ENCODE data around the gene KIF19. TPM values are rescaled to one million over a fixed set of nuclear protein-coding genes. Genes with fewer than 3 reads are reported as not detected.

Gene KIF19
- total and polyA plus RNA-seq, 2 of the 4 experiments (the other 2 are of a cell fraction): not detected

DNA sequence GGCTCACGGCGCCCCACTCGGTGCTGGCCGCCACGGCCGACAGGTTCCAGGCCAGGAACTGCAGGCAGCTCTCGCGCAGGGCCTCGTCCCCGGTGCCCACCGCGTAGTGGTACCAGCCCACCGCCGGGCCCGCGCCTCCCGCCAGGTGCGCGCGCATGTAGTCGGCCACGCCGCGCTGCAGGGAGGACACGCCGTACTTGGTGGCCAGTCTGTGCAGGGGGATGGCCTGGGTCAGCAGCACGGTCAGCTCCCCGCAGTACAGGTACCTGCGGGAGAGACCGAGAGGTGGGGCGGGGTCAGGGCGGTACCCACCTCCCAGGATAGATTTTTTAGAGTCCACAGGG is 31.4 kb downstream of the KIF19 start:
- H4K8ac ChIP-seq (ENCODE audit: low read depth in 2 of 2, low read length in 2 of 2): no peak overlapping the region
- no peaks in the 10 kb centered on the region for H3K9me3 ChIP-seq (ENCODE audit: control insufficient read depth, insufficient read depth, low read length)
- no peak overlapping the region for H3K23ac ChIP-seq (ENCODE audit: low read depth, low read length)
- no peak overlapping the region for H2AK5ac ChIP-seq (ENCODE audit: low read depth, low read length)
- no peaks in the 10 kb centered on the region for H3K9me1 ChIP-seq (ENCODE audit: insufficient read depth, low read length)
- H3K18ac ChIP-seq (ENCODE audit: low read depth, low read length): no peak overlapping the region
- H3K79me1 ChIP-seq (ENCODE audit: low read depth in 1 of 2, low read length in 2 of 2): no peaks in the 10 kb centered on the region
- H3K27ac ChIP-seq (ENCODE audit: insufficient read depth, low read length): no peak overlapping the region
- ChIA-PET CTCF (no interaction called here), POLR2A (ENCODE audit: unreplicated experiment) (no interaction called here)
- no peak overlapping the region for H2AK9ac ChIP-seq (replicated peaks; ENCODE audit: low read depth, low read length, poor library complexity)
- H3K4me3 ChIP-seq (ENCODE audit: insufficient read depth, low read depth, low read length): no peak overlapping the region
- H2BK15ac ChIP-seq (ENCODE audit: low read depth, low read length): no peak overlapping the region
- H4K20me1 ChIP-seq (ENCODE audit: insufficient read depth, low read length): no peaks in the 10 kb centered on the region
- no TSS peak for BruUV-seq (replicated peaks)
- H2BK120ac ChIP-seq (ENCODE audit: low read depth, low read length): no peak overlapping the region
- no peak overlapping the region for H4K5ac ChIP-seq (ENCODE audit: low read depth, low read length)
- 9% methylated on average over 15 of the region's 32 CpGs; no CpG with 5 or more reads in 1 of the 2 experiments for WGBS, 2 experiments (ENCODE audit: extremely low coverage in 2 of 2, insufficient read length in 1 of 2)
- dilution Hi-C loops (cut with HindIII; ENCODE audit: low sequenced_read_pairs, unreplicated experiment): no loop called here
- H3K56ac ChIP-seq (ENCODE audit: extremely low read depth, insufficient read depth, low read length): no peak overlapping the region
- no peak overlapping the region for H3K14ac ChIP-seq (replicated peaks; ENCODE audit: low read depth, low read length)
- no peaks in the 10 kb centered on the region for H3K4me1 ChIP-seq (ENCODE audit: control insufficient read depth, insufficient read depth, low read length)
- H2BK5ac ChIP-seq (ENCODE audit: low read depth, low read length, poor library complexity, severe bottlenecking): no peak overlapping the region
- no peak overlapping the region for H2BK20ac ChIP-seq (ENCODE audit: low read depth, low read length)
- no peak for TF ChIP-seq FOS (IDR thresholded peaks at IDR 0.05; ENCODE audit: low read depth, low read length)
- no peak for TF ChIP-seq MAZ (IDR thresholded peaks at IDR 0.05; ENCODE audit: borderline replicate concordance, low read depth, low read length)
- TF ChIP-seq, protein P1, sequence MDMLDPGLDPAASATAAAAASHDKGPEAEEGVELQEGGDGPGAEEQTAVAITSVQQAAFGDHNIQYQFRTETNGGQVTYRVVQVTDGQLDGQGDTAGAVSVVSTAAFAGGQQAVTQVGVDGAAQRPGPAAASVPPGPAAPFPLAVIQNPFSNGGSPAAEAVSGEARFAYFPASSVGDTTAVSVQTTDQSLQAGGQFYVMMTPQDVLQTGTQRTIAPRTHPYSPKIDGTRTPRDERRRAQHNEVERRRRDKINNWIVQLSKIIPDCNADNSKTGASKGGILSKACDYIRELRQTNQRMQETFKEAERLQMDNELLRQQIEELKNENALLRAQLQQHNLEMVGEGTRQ (IDR thresholded peaks at IDR 0.05; ENCODE audit: low read depth, low read length): no peak
- no peak for TF ChIP-seq CHD1 (IDR thresholded peaks at IDR 0.05; ENCODE audit: low read depth, low read length)
- no peak for TF ChIP-seq MAFK (IDR thresholded peaks at IDR 0.05; ENCODE audit: low read depth, low read length)
- no peak for TF ChIP-seq SMC3 (IDR thresholded peaks at IDR 0.05; ENCODE audit: low read depth, low read length)
- no peak for TF ChIP-seq CEBPB (IDR thresholded peaks at IDR 0.05; ENCODE audit: low read depth, low read length)
- TF ChIP-seq, protein P2, sequence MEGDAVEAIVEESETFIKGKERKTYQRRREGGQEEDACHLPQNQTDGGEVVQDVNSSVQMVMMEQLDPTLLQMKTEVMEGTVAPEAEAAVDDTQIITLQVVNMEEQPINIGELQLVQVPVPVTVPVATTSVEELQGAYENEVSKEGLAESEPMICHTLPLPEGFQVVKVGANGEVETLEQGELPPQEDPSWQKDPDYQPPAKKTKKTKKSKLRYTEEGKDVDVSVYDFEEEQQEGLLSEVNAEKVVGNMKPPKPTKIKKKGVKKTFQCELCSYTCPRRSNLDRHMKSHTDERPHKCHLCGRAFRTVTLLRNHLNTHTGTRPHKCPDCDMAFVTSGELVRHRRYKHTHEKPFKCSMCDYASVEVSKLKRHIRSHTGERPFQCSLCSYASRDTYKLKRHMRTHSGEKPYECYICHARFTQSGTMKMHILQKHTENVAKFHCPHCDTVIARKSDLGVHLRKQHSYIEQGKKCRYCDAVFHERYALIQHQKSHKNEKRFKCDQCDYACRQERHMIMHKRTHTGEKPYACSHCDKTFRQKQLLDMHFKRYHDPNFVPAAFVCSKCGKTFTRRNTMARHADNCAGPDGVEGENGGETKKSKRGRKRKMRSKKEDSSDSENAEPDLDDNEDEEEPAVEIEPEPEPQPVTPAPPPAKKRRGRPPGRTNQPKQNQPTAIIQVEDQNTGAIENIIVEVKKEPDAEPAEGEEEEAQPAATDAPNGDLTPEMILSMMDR (conservative IDR thresholded peaks at IDR 0.05; ENCODE audit: low read depth, low read length): no peak
- TF ChIP-seq NFE2L2 (IDR thresholded peaks at IDR 0.05; ENCODE audit: low read depth, low read length): no peak
- TF ChIP-seq BHLHE40 (IDR thresholded peaks at IDR 0.05; ENCODE audit: low read depth, low read length): no peak
- no peak for TF ChIP-seq RCOR1 (IDR thresholded peaks at IDR 0.05; ENCODE audit: insufficient replicate concordance, low read length)
- TF ChIP-seq MXI1 (IDR thresholded peaks at IDR 0.05; ENCODE audit: borderline replicate concordance, low read depth, low read length): no peak
- no peak for TF ChIP-seq POLR2A (IDR thresholded peaks at IDR 0.05; ENCODE audit: low read depth, low read length)
- no peak for TF ChIP-seq RAD21 (IDR thresholded peaks at IDR 0.05; ENCODE audit: low read length)
- no peak for TF ChIP-seq RFX5 (IDR thresholded peaks at IDR 0.05; ENCODE audit: low read depth, low read length)
- TF ChIP-seq, protein P3, sequence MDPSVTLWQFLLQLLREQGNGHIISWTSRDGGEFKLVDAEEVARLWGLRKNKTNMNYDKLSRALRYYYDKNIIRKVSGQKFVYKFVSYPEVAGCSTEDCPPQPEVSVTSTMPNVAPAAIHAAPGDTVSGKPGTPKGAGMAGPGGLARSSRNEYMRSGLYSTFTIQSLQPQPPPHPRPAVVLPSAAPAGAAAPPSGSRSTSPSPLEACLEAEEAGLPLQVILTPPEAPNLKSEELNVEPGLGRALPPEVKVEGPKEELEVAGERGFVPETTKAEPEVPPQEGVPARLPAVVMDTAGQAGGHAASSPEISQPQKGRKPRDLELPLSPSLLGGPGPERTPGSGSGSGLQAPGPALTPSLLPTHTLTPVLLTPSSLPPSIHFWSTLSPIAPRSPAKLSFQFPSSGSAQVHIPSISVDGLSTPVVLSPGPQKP (IDR thresholded peaks at IDR 0.05; ENCODE audit: borderline replicate concordance, low read depth, low read length): no peak
- no peak overlapping the region for H3K4ac ChIP-seq (ENCODE audit: low read depth, low read length)
- H3K4me2 ChIP-seq (ENCODE audit: low read depth, low read length): no peak overlapping the region
- in situ Hi-C loops (cut with MboI; ENCODE audit: low sequenced_read_pairs): no loop called here
- DNase-seq (no peak), ATAC-seq (ENCODE audit: low read depth) (no peak)
- no peaks in the 10 kb centered on the region for H3K36me3 ChIP-seq (ENCODE audit: control insufficient read depth, insufficient read depth, low read length)
- no peak overlapping the region for H4K91ac ChIP-seq (ENCODE audit: insufficient read depth, low read depth, low read length)
- peak overlapping the region; percentile 11 for H2AFZ ChIP-seq (replicated peaks; ENCODE audit: low read length, poor library complexity)
- peaks cover 13% of the 10 kb centered on the region; the same call in 1 of the 2 replicates for H3K27me3 ChIP-seq (ENCODE audit: control insufficient read depth, insufficient read depth, low read length)
- intact Hi-C loops (cut with micrococcal nuclease): no loop called here
- no peak overlapping the region for H3K9ac ChIP-seq (ENCODE audit: low read depth, low read length)
